Endothelial cell of umbilical vein (primary cell): ENCODE measurements around the gene CTTNBP2. TPM values are rescaled to one million over a fixed set of nuclear protein-coding genes. Genes with fewer than 3 reads are reported as not detected.

Experiments
- BruUV-seq: library from RNA; stranded (reverse); fragments of 400-500 nt; replicated peaks from 2 replicates; lab custom pipeline; 2021; lab: Mats Ljungman, UMichigan
- CTCF ChIA-PET: fragments of 300-600, 350-600 bp; sonication (Branson Sonifier 250); formaldehyde crosslinking; loops from one replicate; lab custom pipeline; 2021; ENCODE audit warnings: antibody characterized with exemption, inconsistent platforms; lab: Charles Lee
- POLR2A ChIA-PET: fragments of 300-600, 350-600 bp; sonication (Branson Sonifier 250); formaldehyde crosslinking; loops from one replicate; lab custom pipeline; 2021; ENCODE audit warnings: antibody characterized with exemption, inconsistent platforms; lab: Charles Lee
- DNase-seq: peaks from one replicate; pipeline ENCODE4 v3.0.0-alpha.2; 2011; ENCODE audit warnings: low read depth, low spot score
- FAIRE-seq: peaks from 2 replicates; lab custom pipeline; 2011; peaks lifted over from hg19 to GRCh38; lab: Jason Lieb, UNC
- H2AFZ ChIP-seq: 2 replicates; pipeline ENCODE4 v1.6.0; 2012; ENCODE audit warnings: low read depth, low read length, control low read depth, inconsistent platforms
- H3K27ac ChIP-seq: 2 replicates; pipeline ENCODE4 v1.5.1; 2011; ENCODE audit warnings: low read depth, mild to moderate bottlenecking, control low read depth, low read length, moderate library complexity; ENCODE audit not compliant: insufficient read depth
- H3K27me3 ChIP-seq, 2 experiments: 2 replicates each; pipeline versions ENCODE4 v1.6.0 to v1.6.1; 2011; ENCODE audit warnings: low read length in 2 of 2, mixed read lengths in 1 of 2; ENCODE audit not compliant: control insufficient read depth in 2 of 2, insufficient read depth in 2 of 2
- H3K36me3 ChIP-seq, 2 experiments: 2 replicates in 1 of 2; 3 replicates in 1 of 2; pipeline ENCODE4 v1.5.1; 2011; ENCODE audit warnings: low read length in 2 of 2, mild to moderate bottlenecking in 1 of 2, moderate library complexity in 1 of 2; ENCODE audit not compliant: control insufficient read depth in 2 of 2, insufficient read depth in 2 of 2; ENCODE audit errors: extremely low read depth in 1 of 2
- H3K4me1 ChIP-seq: 3 replicates; pipeline ENCODE4 v1.5.1; 2011; ENCODE audit warnings: mild to moderate bottlenecking, low read length; ENCODE audit not compliant: control insufficient read depth, insufficient read depth; ENCODE audit errors: extremely low read depth
- H3K4me2 ChIP-seq: 2 replicates; pipeline ENCODE4 v1.6.1; 2011; ENCODE audit warnings: low read length, control low read depth, mixed read lengths; ENCODE audit not compliant: insufficient read depth
- H3K4me3 ChIP-seq, 3 experiments: fragments of 200-600 bp in 1 of 3; sonication (generic), shearing (Covaris generic) in 1 of 3; replicated peaks in 1 of 3; 2 replicates each; pipeline ENCODE4 v1.5.1; 2011 to 2016; ENCODE audit warnings: control low read depth in 3 of 3, low read length in 3 of 3, mild to moderate bottlenecking in 2 of 3, inconsistent platforms in 1 of 3, low read depth in 1 of 3, moderate library complexity in 1 of 3; ENCODE audit not compliant: insufficient read depth in 1 of 3
- H3K79me2 ChIP-seq: 2 replicates; pipeline ENCODE4 v1.6.0; 2012; ENCODE audit warnings: low read length, inconsistent platforms; ENCODE audit not compliant: control insufficient read depth, insufficient read depth
- H3K9ac ChIP-seq: replicated peaks from 2 replicates; pipeline ENCODE3; 2011; ENCODE audit warnings: low read length, control low read depth; ENCODE audit not compliant: insufficient read depth; ENCODE audit errors: extremely low read depth
- H3K9me1 ChIP-seq: replicated peaks from 3 replicates; pipeline ENCODE4 v1.6.0; 2011; ENCODE audit warnings: mild to moderate bottlenecking, low read length; ENCODE audit not compliant: control insufficient read depth, insufficient read depth; ENCODE audit errors: extremely low read depth
- H3K9me3 ChIP-seq: replicated peaks from 2 replicates; pipeline ENCODE4 v1.5.1; 2012; ENCODE audit warnings: low read length, inconsistent platforms; ENCODE audit not compliant: control insufficient read depth, insufficient read depth
- H4K20me1 ChIP-seq: replicated peaks from 2 replicates; pipeline ENCODE3; 2011; ENCODE audit warnings: mild to moderate bottlenecking, low read length; ENCODE audit not compliant: control insufficient read depth, insufficient read depth; ENCODE audit errors: extremely low read depth
- EZH2 ChIP-seq: IDR thresholded peaks from 2 replicates; pipeline ENCODE4 v1.6.1; 2012; ENCODE audit warnings: borderline replicate concordance, low read depth, mild to moderate bottlenecking, moderate library complexity, low read length, inconsistent platforms; ENCODE audit not compliant: severe bottlenecking
- FOS ChIP-seq: IDR thresholded peaks from 2 replicates; pipeline ENCODE4 v1.6.1; 2011; ENCODE audit warnings: mild to moderate bottlenecking, low read length, moderate library complexity, borderline replicate concordance; ENCODE audit not compliant: insufficient read depth
- GATA2 ChIP-seq: IDR thresholded peaks from 2 replicates; pipeline ENCODE4 v1.7.0; 2011; ENCODE audit warnings: low read depth, mild to moderate bottlenecking, moderate library complexity, mixed read lengths, low read length; ENCODE audit not compliant: insufficient read length, insufficient read depth
- JUN ChIP-seq: IDR thresholded peaks from 2 replicates; pipeline ENCODE4 v1.6.1; 2011; ENCODE audit warnings: borderline replicate concordance, low read depth; ENCODE audit not compliant: insufficient read length, insufficient read depth
- MAX ChIP-seq: IDR thresholded peaks from 2 replicates; pipeline ENCODE4 v1.6.1; 2011; ENCODE audit not compliant: insufficient read depth, insufficient read length
- MYC ChIP-seq: IDR thresholded peaks from one replicate; pipeline ENCODE4 v1.6.1; 2011; ENCODE audit warnings: mild to moderate bottlenecking, low read depth, low read length
- POLR2A ChIP-seq: IDR thresholded peaks from 2 replicates; pipeline ENCODE4 v1.6.1; 2012; ENCODE audit warnings: low read depth, mild to moderate bottlenecking, control low read depth, low read length
- POLR2AphosphoS5 ChIP-seq: IDR thresholded peaks from 2 replicates; pipeline ENCODE4 v1.6.1; 2012; ENCODE audit warnings: low read depth, mild to moderate bottlenecking, control low read depth, low read length, moderate library complexity; ENCODE audit not compliant: insufficient read depth
- dilution Hi-C: fragments of 300-500 bp; cut with MboI; formaldehyde crosslinking; loops from one replicate; pipeline ENCODE4 v1.15.0; 2019; ENCODE audit warnings: low sequenced_read_pairs; ENCODE audit not compliant: extremely low pct_ligation_motif_present
- intact Hi-C: fragments of 100-400 bp; cut with micrococcal nuclease; formaldehyde crosslinking; loops from one replicate; pipeline ENCODE4 v1.10.0; 2022
- polyA plus RNA-seq, 4 experiments: library from polyadenylated mRNA; depleted of rRNA in 3 of 4; stranded (reverse) in 3 of 4; unstranded in 1 of 4; fragments of >200 nt; gene quantifications; 2 replicates each; pipeline versions ENCODE4 v1.2.1 to v1.2.3, GENCODE V29; 2011 to 2012; ENCODE audit warnings: missing spikeins in 1 of 4
- total RNA-seq: library from RNA; stranded (reverse); gene quantifications from 2 replicates; pipeline ENCODE4 v1.2.3, GENCODE V29; 2021
- TF ChIP-seq, protein P1 (sequence below), 2 donors: IDR thresholded peaks; 1 replicate in 1 of 2; 2 replicates in 1 of 2; pipeline ENCODE4 v1.5.1; 2011; ENCODE audit warnings: low read length in 2 of 2, mild to moderate bottlenecking in 2 of 2, moderate library complexity in 2 of 2, control low read depth in 1 of 2, inconsistent platforms in 1 of 2, low read depth in 1 of 2; ENCODE audit not compliant: insufficient read depth in 1 of 2; ENCODE audit errors: extremely low read depth in 1 of 2

The CTTNBP2 gene
- total and polyA plus RNA-seq, 2 donors (not counting 3 experiments of a cell fraction or from before 2014, with no cell fraction given): 0.08 to 0.35 TPM

GRCh38 chr7:117767951-117768350 is 105.3 kb downstream of the CTTNBP2 start:
- H3K4me1 ChIP-seq: no peaks in the 10 kb centered on the region
- H3K4me2 ChIP-seq: no peak overlapping the region
- dilution Hi-C loops: no loop called here
- DNase-seq (no peak), FAIRE-seq (no peak)
- no peaks in the 10 kb centered on the region for H3K36me3 ChIP-seq
- H3K4me3 ChIP-seq: no peak overlapping the region
- H2AFZ ChIP-seq: no peak overlapping the region
- no peaks in the 10 kb centered on the region for H3K27me3 ChIP-seq
- no peaks in the 10 kb centered on the region for H3K79me2 ChIP-seq
- intact Hi-C loops: no loop called here
- no peak overlapping the region for H3K9ac ChIP-seq
- no peak overlapping the region for H3K27ac ChIP-seq
- H4K20me1 ChIP-seq: no peaks in the 10 kb centered on the region
- ChIA-PET POLR2A (no interaction called here), CTCF (no interaction called here)
- no TSS peak for BruUV-seq
- no peaks in the 10 kb centered on the region for H3K9me3 ChIP-seq
- TF ChIP-seq POLR2AphosphoS5 (no peak), FOS (no peak), JUN (no peak), MAX (no peak), POLR2A (no peak), GATA2 (no peak), MYC (no peak), EZH2 (no peak)
- TF ChIP-seq, protein P1, sequence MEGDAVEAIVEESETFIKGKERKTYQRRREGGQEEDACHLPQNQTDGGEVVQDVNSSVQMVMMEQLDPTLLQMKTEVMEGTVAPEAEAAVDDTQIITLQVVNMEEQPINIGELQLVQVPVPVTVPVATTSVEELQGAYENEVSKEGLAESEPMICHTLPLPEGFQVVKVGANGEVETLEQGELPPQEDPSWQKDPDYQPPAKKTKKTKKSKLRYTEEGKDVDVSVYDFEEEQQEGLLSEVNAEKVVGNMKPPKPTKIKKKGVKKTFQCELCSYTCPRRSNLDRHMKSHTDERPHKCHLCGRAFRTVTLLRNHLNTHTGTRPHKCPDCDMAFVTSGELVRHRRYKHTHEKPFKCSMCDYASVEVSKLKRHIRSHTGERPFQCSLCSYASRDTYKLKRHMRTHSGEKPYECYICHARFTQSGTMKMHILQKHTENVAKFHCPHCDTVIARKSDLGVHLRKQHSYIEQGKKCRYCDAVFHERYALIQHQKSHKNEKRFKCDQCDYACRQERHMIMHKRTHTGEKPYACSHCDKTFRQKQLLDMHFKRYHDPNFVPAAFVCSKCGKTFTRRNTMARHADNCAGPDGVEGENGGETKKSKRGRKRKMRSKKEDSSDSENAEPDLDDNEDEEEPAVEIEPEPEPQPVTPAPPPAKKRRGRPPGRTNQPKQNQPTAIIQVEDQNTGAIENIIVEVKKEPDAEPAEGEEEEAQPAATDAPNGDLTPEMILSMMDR (IDR thresholded peaks at IDR 0.05; ENCODE audit: extremely low read depth in 1 of 2, insufficient read depth in 1 of 2, low read depth in 1 of 2, low read length in 2 of 2): no peak
- no peaks in the 10 kb centered on the region for H3K9me1 ChIP-seq
